Left cardiac atrium (tissue), 4 donors: Measurements from ENCODE around the gene USP36. TPM values are rescaled to one million over a fixed set of nuclear protein-coding genes. Genes with fewer than 3 reads are reported as not detected.
"Not testable (repeated sequence)": the region's sequence is repeated elsewhere in the genome, so short reads cannot be mapped to it uniquely, and the experiment has no call there.

ENCODE experiments used
- ATAC-seq, 2 donors: fragments of 200-7000 bp; cut with Tn5 transposase; one replicate each; pipeline ENCODE4 v1.9.1; 2020; ENCODE audit warnings: mild to moderate bottlenecking in 2 of 2, moderate library complexity in 2 of 2
- DNase-seq: peaks from one replicate; pipeline ENCODE4 v3.0.0-alpha.2; 2020
- intact Hi-C, 2 donors: fragments of 100-400 bp; cut with DNase I; formaldehyde crosslinking; loops; one replicate each; pipeline versions ENCODE4 v1.14.1 to v1.15.1; 2022 to 2023
- total RNA-seq, 2 donors: library from RNA; stranded (reverse); fragmentation: NEBNext Ultra II Directional; extraction: Animal tissue kit (Norgen Biotek cat#: 25700); gene quantifications; one replicate each; pipeline ENCODE4 v1.2.1, GENCODE V29; 2021
- donor health status: DM: no; HTN: yes; CAD: no.
- donor health status: DM: no; HTN: yes; CAD: no; lungs with severe emphysema.
- donor health status: DM: yes; HTN: yes; CAD: no.
- donor health status: Dilated cardiomyopathy.

The USP36 gene
- total RNA-seq, 2 donors from 2014 or later: 28.1 to 48.1 TPM

DNA sequence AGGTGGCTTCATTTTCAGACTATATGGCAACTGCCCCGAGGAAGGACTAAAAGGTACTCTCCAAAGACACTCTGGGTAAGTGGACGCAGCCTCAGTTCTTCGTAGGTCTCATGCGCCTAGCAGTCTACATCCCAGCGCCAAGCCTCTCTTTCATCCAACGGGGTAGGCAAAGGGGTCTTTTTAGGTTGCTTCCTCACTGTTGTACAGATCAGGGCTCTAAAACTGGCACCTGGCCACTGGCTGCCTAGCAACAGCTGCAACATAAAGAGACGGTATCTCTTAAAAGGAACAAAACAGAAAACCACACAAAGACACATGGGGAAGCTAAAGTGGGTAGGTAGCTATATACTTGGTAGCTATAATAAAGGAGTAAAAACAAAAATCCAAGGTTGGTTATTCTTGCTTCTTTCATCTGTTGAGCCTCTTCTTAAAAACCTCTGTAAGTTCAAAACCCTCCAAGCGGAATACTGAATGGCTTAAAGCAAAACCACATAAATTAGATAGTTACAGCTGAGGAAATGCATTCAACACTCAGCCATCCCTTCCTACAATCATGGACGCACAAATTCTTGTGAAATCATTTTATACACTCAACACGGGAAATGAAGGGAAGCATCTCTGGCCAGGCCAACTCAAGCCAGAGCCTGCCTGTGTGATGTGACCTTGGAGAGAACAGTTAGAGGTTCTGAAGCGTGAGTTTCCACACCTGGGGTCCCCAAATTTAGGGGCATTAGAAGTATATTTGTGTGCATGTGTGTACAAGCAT lies 81.2 kb downstream of the USP36 start:
- ATAC-seq (peak; percentile 48 to 70), DNase-seq (peak; percentile 78)
- intact Hi-C loops: loop anchor here in 1 of 2 donors (10.0 kb wide), 1 partner anchor 65 kb away; no protein-coding TSS in a partner anchor

DNA sequence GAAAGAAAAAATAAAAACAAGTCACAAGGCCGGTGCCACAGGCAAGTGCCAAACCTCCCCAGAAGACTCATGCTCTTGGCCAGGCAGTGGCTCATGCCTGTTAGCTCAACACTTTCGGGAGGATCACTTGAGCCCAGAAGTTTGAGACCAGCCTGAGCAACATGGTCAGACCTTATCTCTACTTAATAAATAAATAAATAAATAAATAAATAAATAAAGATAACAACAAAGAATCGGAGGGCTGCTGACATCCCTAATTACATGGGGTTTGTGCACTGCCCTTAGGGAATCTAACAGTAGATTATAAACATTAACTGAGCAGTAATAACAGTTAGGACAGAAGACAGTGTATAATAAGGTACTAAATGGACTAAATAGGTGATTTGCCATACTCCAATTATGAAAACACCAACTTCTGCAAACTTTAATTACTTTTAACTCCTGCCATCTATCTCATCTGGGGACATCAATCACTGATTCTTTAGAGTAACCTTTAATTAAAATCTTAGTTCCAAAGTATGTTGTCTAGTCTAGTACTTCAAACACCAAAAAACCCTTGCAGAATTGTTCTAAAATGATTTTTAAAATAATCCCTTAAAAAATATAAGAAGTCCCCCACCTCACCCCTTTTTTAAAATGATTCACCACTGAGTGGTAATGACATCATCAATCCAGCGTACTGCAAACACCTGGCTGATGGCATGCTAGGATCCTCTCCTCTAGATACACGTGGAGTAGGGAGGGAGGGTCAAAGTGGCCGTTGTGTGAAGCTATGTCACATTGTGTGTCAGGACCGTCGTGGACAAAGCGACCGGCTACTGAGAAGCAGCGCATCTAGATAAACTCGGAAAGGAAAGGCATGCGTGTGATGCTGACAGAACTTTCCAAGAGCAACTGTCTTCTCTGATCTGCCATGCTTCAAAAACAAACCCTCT lies 87.0 kb downstream of the USP36 start:
- intact Hi-C loops: loop anchor here in 1 of 2 donors (10.0 kb wide), 1 partner anchor 59 kb away; no protein-coding TSS in a partner anchor
- ATAC-seq (no peak), DNase-seq (no peak)

DNA sequence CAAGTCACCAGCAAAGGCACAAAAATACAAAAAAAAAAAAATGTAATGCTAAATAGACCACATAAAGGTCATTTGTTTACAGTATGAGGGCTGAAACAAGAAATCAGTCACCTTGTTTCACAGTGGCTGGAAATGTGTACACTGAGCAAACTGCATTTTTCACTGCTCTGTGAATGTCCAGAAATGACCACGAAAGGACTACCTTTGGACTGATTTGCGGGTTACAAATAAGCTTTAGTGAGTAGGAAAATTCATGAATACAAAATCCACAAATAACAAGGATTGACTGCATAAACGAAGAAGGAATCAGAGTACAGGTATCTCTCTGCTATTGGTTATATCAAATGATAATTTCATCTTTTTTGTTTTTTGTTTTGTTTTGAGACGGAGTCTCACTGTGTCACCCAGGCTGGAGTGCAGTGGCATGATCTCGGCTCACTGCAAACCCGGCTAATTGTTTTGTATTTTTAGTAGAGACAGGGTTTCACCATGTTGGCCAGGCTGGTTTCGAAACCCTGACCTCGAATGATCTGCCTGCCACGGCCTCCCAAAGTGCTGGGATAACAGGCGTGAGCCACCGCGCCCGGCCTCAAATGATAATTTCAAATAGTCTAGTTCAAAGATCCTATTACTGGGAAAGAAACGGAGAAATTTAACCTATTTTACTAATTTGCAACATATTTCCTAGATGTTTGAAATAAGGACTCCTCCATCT lies 89.0 kb downstream of the USP36 start:
- no peak for DNase-seq
- ATAC-seq: no peak
- intact Hi-C loops: loop anchor here in 1 of 2 donors (10.0 kb wide), 1 partner anchor 57 kb away; no protein-coding TSS in a partner anchor

DNA sequence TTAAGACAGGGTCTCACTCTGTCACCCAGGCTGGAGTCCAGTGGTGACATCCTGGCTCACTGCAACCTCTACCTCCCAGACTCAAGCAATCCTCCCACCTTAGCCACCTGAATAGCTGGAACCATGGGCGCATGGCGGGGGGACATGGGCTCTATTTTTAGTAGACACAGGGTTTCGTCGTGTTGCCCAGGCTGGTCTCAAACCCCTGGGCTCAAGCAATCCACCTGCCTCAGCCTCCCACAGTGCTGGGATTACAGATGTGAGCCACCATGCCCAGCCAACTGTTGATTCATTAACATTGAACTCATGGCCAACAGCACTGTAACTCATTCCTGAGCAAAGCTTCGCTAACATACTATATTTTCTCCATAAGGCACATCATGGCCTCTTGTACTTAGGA lies 89.6 kb downstream of the USP36 start:
- not testable (repeated sequence) for DNase-seq, ATAC-seq
- intact Hi-C loops: loop anchor here in 1 of 2 donors (10.0 kb wide), 1 partner anchor 56 kb away; no protein-coding TSS in a partner anchor

DNA sequence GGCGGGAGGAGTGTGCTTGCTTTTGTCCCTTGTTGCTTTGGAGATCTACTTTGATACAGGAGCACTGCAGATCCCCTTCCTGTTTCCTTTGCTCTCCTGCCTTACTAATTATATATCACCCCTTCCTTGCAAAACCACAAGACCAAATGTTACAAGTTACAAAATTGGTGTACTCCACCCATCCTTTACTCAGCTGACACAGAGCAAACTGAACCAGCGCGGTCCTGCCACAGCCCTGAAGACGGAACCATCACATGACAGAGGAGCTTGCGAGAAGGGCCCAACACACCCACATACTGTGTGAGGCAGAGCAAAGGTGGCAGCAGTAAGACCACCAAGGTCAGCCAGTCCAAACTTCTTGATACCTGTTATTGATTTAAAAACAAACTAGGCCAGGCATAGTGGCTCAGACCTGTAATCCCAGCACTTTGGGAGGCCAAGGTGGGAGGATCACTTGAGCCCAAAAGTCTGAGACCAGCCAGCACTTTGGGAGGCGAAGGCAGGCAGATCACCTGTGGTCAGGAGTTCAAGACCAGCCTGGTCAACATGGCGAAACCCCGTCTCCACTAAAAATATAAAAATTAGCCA lies 91.8 kb downstream of the USP36 start:
- ATAC-seq: peak; percentile 79 to 84
- intact Hi-C loops: loop anchor here in 1 of 2 donors (5.0 kb wide), 1 partner anchor 252 kb away; no protein-coding TSS in a partner anchor
- DNase-seq: peak; percentile 63

DNA sequence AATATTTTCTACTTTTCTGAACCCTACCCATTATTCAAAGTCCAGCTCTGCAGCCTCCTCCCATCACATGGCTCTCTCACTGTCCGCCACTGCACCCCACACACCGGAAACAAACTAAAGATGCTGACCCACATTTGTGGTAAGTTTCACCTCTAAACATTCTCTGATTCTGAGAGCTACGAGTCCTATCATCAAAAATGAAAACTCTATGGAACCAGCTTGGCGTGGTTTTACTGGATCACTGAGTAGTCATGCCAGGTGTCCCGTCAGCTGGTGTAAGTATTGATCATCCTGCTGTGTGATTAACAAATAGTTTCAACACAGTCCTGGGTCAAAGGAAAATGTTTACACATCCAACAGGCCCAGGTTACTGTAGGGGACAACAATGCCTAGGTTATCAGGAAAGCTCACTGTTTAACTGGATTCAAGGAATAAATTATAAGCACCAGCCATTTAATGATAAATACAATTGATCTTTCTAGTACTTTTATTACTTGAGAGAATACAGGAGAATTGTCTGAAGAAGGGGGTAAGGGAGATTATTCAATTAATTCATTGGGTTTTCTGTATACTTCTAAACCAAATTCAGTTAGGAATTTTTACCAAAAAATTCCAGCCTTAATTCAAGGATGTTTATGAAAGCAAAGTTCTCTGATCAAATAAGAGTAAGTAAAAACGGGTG lies 92.4 kb downstream of the USP36 start:
- intact Hi-C loops: loop anchor here in 1 of 2 donors (5.0 kb wide), 1 partner anchor 251 kb away; no protein-coding TSS in a partner anchor

DNA sequence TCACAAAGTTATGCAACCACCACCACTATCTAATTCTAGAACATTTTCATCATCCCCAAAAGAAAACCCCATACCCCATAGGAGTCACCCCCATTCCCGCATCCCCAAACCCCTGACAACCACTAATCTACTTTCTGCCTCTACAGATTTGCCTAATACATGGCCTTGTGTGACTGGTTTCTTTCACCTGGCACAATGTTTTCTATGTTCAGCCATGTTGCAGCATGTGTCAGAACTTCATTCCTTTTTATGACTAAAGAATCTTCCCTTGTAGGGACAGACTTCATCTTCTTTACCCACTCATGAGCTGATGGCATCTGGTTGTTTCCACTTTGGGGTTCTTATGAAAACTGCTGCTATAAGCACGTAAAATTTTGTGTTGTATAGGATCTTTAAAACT lies 93.1 kb downstream of the USP36 start:
- ATAC-seq (no peak), DNase-seq (no peak)
- intact Hi-C loops: loop anchor here in 1 of 2 donors (5.0 kb wide), 1 partner anchor 250 kb away; no protein-coding TSS in a partner anchor

More for the DNA sequence above, 92.4 kb downstream of the USP36 start:
- ATAC-seq (peak in 1 of 2 donors; percentile 39), DNase-seq (no peak)

DNA sequence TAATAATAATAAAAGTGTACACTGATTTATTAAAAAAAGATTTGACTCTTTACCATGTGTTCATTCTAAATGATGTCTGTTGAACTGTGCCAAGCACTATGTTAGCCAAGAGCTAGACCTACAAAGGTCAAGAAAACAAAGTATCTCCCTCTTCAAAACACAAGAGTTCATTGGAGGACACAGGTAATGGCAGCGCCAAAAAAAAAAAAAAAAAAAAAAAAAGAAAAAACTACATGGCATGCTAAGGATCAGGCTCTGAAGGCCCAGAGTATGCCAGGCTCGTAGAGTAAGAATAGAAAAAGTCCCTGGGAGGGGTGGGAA lies 93.7 kb downstream of the USP36 start:
- peak in 1 of 2 donors; percentile 28 for ATAC-seq
- intact Hi-C loops: loop anchor here in 1 of 2 donors (5.0 kb wide), 1 partner anchor 250 kb away; no protein-coding TSS in a partner anchor
- no peak for DNase-seq

DNA sequence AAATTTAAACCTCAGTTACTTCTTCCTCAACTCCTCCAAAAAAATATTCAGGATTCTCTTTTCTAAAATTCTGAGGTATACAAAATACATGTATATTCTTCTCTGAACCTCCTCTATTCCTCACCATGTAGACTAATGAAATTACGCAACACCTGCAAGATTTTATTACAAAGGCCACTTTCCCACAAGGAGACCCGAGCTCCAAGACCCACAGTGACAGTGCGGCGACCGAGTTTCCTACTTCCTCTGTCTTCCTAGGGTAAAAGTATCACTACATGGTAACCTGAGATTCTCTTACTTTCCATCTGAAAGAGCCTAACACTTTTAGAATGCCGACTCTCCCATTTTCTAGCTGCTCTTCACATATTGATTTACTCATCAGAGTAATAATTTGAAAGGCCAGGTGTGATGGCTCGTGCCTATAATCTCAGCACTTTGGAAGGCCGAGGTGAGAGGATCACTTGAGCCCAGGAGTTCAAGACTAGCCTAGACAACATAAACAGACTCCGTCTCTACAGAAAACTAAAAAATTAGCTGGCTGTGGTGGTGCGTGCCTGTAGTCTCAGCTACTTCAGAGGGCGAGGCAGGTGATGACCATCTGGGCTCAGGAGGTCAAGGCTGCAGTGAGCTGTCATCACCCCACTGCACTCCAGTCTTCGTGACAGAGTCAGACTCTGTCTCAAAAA lies 94.2 kb downstream of the USP36 start:
- ATAC-seq (peak in 1 of 2 donors; percentile 13), DNase-seq (no peak)
- intact Hi-C loops: loop anchor here in 1 of 2 donors (5.0 kb wide), 1 partner anchor 249 kb away; no protein-coding TSS in a partner anchor

Other genes with a start within 250 kb of the USP36 start
- 10 to 100 TPM; 33.9 to 45.3 TPM for gene CYTH1, start 58.5 kb downstream of the USP36 start, total RNA-seq
- 1 to 10 TPM; 1.7 to 2.3 TPM for gene CEP295NL, start 62.4 kb upstream of the USP36 start, total RNA-seq
- gene TIMP2, start 84.6 kb upstream of the USP36 start, total RNA-seq: 100 to 1,000 TPM; 161 to 191 TPM
- 100 to 1,000 TPM; 390 to 448 TPM for gene LGALS3BP, start 139.1 kb upstream of the USP36 start, total RNA-seq
- gene CANT1, start 168.9 kb upstream of the USP36 start, total RNA-seq: 10 to 100 TPM; 30.5 to 33.3 TPM
- gene C1QTNF1, start 183.4 kb upstream of the USP36 start, total RNA-seq: 100 to 1,000 TPM; 377 to 765 TPM
- 10 to 100 TPM; 34.5 to 47.5 TPM for gene ENGASE, start 234.0 kb upstream of the USP36 start, total RNA-seq